Activated CD8-positive, alpha-beta memory T cell treated with anti-CD3 and anti-CD28 coated beads for 36 hours (primary cell): ENCODE results near the gene DDX4. TPM values are rescaled to one million over a fixed set of nuclear protein-coding genes. Genes with fewer than 3 reads are reported as not detected.

Experiments used
- CTCF ChIA-PET: fragments of 350-600 bp; sonication (Branson Sonifier 250); formaldehyde crosslinking; loops from one replicate; lab custom pipeline; 2021; ENCODE audit warnings: antibody characterized with exemption; lab: Charles Lee
- POLR2A ChIA-PET: fragments of 350-600 bp; sonication (Branson Sonifier 250); formaldehyde crosslinking; loops from one replicate; lab custom pipeline; 2021; ENCODE audit warnings: antibody characterized with exemption; lab: Charles Lee
- total RNA-seq, 2 experiments: library from RNA; stranded (reverse); gene quantifications; one replicate each; pipeline ENCODE4 v1.2.3, GENCODE V29; 2021

Gene DDX4
- total RNA-seq, 2 experiments from 2014 or later: not detected

GRCh38 chr5:55856516-55857246 is 118.8 kb downstream of the DDX4 start:
- POLR2A ChIA-PET: interaction anchor here (0.7 kb wide), 1 partner anchor 21 kb away, joined by 4 read pairs; no protein-coding TSS in a partner anchor
- CTCF ChIA-PET: no interaction called here

GRCh38 chr5:55857247-55857640 is 119.4 kb downstream of the DDX4 start:
- ChIA-PET POLR2A (no interaction called here), CTCF (no interaction called here)

GRCh38 chr5:55858104-55858503 is 120.2 kb downstream of the DDX4 start:
- ChIA-PET CTCF (no interaction called here), POLR2A (no interaction called here)

- ChIA-PET POLR2A (no interaction called here), CTCF (no interaction called here)
Observed at GRCh38 chr5:55860288-55860687, 122.4 kb downstream of the DDX4 start.

GRCh38 chr5:55860709-55861108 is 122.8 kb downstream of the DDX4 start:
- CTCF ChIA-PET: no interaction called here

GRCh38 chr5:55864606-55865541 is 127.0 kb downstream of the DDX4 start:
- POLR2A ChIA-PET: no interaction called here
- CTCF ChIA-PET: no interaction called here

More at GRCh38 chr5:55860709-55861108, 122.8 kb downstream of the DDX4 start:
- POLR2A ChIA-PET: no interaction called here

DNA sequence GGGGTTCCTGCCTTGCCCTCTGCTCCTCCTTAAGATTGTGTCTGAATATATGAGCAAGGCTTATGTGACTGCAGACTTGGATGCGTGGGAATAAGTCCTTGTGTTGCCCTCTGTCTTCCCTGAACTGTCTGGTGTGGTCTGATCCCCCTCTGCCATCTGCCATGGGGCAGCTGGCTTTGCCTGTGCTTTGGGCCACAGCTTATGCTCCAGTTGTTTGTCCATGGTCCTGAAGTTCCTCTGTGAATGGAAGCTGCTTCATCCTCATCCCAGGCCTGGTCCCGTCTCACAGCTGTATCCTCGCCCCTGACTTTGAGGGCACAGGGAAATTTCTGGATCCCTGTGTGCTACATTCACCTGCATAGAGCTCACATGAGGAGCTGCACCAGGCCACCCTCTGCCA is 128.0 kb downstream of the DDX4 start:
- ChIA-PET POLR2A (no interaction called here), CTCF (no interaction called here)

DNA sequence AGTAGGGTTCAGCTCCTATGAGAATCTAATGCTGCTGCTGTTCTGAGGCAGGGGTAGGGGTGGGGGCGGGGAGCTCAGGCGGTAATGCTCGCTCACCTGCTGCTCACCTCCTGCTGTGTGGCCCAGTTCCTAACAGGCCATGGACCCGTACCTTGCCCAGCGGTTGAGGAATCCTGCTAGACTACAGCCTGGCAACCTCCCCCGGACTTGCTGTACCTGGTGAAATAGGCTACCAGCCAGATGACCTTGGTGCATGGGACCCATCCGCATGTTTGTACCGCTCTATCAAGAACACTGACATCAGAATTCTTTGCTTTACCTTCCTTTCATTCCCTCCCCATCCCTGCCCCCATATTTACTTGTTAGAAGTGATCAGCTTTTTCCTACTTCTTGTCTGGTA is 128.6 kb downstream of the DDX4 start:
- ChIA-PET CTCF (no interaction called here), POLR2A (no interaction called here)

Other genes with a start within 250 kb of the DDX4 start
- gene PLPP1, start 203.1 kb upstream of the DDX4 start, total RNA-seq: 10 to 100 TPM; 17.4 to 18.3 TPM
- 10 to 100 TPM; 19.2 to 21.2 TPM for gene SLC38A9, start 25.7 kb upstream of the DDX4 start, total RNA-seq
- not detected for gene IL31RA, start 113.3 kb downstream of the DDX4 start, total RNA-seq